HG03432 (cell line): Measurements from ENCODE around the gene MEF2D.

Experiments used
- ATAC-seq: cut with Tn5 transposase; IDR thresholded peaks from one replicate; pipeline ENCODE4 v1.9.1; 2021; ENCODE audit warnings: mild to moderate bottlenecking, moderate library complexity; ENCODE audit not compliant: unreplicated experiment

Gene MEF2D

GRCh38 chr1:156525071-156525501 lies 24.5 kb upstream of the MEF2D start:
- ATAC-seq: no peak

GRCh38 chr1:156524481-156524869 lies 23.9 kb upstream of the MEF2D start:
- ATAC-seq: no peak

DNA sequence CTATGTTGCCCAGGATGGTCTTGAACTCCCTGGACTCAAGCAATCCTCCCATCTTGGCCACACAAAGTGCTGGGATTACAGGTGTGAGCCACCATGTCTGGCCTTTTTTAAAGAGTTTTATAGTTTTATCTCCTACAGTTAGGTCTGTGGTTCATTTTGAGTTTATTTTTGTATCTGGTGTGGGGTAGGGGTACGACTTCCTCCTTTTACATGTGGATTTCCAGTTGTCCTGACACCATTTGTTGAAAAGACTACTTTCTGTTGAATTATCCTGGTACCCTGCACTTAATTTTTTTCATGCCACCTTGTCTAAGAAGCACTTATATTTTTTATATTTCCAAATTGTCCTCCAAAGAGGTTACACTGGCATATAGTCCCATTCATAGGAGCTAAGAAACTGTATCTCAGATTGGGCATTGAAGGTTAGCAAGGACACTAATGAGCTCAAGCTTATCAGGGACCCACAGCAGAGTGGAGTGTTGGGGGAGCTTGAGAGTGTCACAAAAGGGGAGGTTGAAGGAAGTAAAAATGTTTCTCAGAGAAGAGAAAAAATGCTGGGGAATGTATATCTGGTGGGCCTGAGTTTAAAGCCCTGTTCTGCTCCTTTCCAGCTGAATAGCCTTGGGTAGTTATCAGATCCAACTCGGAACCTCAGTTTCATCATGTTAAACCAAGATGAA lies 23.4 kb upstream of the MEF2D start:
- ATAC-seq: no peak

- ATAC-seq: no peak
These were observed 21.9 kb upstream of the MEF2D start for GRCh38 chr1:156522443-156522970.

DNA sequence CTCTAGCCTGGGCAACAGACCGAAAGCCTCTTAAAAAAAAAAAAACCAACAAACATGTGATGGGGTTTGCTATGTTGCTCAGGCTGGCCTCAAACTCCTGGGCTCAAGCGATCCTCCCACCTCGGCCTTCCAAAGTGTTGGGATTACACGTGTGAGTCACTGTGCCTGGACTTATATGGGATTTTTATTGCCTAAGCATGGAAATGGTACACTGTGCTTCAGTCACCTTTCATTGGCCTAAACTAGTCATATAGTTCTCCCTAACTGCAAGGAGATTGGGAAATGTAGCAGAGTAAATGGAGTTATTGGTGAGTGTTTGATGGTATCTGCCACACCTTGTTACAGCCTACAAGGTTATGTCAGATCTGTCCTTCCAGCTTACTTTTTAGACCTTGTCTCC lies 17.2 kb upstream of the MEF2D start:
- ATAC-seq: no peak

GRCh38 chr1:156516821-156517220 lies 16.2 kb upstream of the MEF2D start:
- no peak for ATAC-seq

- no peak for ATAC-seq
These were observed 15.4 kb upstream of the MEF2D start for GRCh38 chr1:156515956-156516355.

DNA sequence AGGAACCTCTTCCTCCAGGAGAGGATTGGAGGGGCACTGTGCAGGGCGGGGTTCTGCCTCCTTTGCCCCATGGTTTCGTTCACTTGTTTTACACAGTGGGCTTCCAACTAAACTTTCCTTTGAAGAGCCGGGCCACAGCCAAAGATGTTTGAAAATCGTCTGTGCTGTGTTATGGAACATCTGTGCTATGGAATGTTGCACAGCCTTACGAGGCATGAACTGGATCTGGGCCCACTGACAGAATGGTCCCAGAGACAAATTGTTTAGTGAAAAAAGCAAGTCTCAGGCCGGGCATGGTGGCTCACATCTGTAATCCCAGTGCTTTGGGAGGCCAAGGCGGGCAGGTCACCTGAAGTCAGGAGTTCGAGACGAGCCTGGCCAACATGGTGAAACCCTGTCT lies 12.6 kb upstream of the MEF2D start:
- ATAC-seq: no peak

DNA sequence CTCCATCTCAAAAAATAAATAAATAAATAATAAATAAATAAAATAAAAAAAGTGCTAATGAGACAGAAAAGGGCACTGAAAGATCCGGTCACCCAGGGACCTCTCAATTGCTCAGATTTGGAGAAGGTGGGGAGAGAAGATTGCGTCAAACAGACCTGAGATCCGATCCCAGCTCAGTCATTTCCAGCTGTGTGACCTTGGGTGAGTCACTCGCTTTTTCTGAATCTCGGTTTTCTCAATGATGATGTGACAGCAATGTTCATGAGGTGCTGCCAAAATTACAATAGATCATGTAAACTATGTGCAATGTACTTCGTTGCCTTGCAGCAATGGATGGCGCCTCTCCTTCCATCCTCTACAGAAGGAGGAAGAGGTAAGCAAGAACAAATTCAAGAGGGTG lies 11.1 kb upstream of the MEF2D start:
- no peak for ATAC-seq

- ATAC-seq: no peak
These were observed 10.1 kb upstream of the MEF2D start for GRCh38 chr1:156510709-156511108.

GRCh38 chr1:156509424-156510034 lies 9.0 kb upstream of the MEF2D start:
- no peak for ATAC-seq

- no peak for ATAC-seq
These were observed 8.3 kb upstream of the MEF2D start for GRCh38 chr1:156508955-156509234.

DNA sequence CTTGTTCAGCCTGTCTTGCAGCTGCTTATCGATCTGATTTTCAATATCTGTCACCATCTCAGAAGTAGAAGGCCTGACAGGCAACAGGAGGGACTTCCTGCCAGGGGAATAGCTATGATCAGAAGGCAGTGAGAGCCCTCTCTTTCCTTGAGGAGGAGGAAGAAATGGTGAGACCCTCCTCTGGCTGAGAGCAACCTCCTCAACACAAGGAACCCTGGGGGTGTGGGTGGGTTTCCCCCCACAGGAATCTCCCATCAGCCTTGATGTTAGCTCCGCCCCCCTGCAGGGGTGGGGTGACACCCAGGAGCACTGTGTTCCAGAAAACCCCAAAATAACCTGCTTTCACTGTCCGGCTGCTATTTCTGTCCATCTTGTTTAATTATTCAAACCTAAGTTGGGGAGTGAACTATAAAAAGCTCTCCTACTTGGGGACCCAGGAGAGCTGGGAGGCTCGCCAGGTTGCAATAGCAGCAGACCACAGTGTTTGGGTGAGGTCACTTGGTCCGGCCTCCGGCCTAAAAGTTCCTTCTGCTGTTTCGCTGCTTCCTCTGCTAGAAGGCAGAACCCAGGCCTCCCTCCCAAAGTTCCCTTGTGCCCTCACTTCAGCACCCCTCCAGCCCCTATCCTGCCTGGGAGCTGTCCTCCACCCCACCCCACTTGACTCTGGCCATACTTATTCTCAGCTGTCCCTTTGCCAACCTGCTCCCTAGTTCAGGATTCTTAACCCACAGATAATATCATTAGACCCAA lies 7.8 kb upstream of the MEF2D start:
- no peak for ATAC-seq

DNA sequence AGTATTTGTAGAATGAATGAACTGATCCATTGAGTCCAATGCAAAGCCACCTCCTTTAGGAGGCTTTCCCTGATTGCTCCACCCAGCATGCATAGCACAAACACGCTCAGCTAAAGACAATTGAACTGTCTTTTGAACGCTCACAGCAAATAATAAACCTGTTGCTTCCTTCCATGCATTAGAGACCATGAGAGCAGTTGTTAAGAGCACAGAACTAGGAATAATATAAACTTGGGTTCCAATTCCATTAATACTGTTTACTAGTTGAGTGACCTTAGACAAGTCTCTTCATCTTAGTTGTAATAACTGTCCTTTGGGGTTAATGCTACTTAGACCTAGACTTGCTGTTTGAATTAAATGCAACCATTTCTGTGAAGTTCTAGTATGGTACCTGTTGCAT lies 5.9 kb upstream of the MEF2D start:
- ATAC-seq: no peak

- no peak for ATAC-seq
These were observed 5.2 kb upstream of the MEF2D start for GRCh38 chr1:156505679-156506298.

DNA sequence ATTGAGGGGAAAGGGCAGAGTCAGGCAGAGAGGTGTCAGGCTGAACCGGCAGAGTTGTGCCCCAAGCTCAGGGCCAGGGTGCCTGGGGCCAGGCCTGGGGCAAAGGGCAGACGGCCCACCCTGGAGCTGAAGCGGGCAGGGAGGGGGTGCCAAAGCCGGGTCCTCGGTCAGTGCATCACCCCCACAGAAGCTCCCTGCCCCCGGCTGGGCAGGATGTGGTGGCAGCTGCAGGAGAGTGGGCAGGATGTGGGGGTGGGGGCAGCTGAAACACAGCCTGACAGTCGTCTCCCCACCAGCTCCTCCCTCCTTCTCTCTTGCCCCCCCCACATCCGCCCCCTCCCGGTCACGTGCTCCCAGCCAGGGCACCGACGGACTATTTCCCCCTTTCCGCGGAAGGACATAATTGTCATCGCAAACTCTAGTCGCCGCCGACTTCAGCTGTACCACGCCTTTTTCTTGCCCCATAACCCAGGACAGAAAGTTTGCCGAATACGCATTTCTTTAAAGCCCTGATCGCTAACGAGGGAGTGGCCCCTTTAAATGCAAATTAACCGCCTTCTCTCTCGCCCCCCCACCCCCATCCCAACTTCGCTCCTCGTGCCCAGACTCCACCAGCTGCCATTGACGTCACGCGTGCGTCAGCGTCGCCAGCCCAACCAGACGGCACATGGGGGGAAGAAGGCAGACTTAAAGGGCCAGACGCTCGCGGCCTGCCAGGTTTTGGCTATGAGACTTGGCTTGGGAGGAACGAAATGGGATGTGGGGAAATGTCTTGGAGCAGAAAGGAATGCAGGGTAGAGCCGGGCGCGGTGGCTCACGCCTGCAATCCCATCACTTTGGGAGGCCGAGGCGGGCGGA lies 4.5 kb upstream of the MEF2D start:
- peak; percentile 37 for ATAC-seq

DNA sequence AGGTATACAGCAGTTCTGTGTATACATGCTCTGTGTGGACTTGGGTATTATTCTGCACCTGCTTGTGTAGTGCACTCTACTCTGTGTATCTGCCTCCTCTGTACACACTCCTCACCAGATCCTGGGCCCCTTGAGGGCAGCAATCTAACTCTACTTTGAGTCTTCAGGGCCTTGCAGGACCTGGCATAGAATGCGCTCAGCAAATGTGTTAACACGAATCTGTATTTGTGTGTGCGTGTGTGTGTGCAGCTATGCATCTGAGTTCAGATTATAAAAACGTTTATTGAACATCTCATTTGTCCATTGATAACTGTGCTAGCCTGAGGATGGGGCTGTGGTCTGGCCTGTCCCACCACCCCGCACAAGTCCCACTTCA lies 3.9 kb upstream of the MEF2D start:
- ATAC-seq: no peak

GRCh38 chr1:156503698-156504437 lies 3.3 kb upstream of the MEF2D start:
- no peak for ATAC-seq

DNA sequence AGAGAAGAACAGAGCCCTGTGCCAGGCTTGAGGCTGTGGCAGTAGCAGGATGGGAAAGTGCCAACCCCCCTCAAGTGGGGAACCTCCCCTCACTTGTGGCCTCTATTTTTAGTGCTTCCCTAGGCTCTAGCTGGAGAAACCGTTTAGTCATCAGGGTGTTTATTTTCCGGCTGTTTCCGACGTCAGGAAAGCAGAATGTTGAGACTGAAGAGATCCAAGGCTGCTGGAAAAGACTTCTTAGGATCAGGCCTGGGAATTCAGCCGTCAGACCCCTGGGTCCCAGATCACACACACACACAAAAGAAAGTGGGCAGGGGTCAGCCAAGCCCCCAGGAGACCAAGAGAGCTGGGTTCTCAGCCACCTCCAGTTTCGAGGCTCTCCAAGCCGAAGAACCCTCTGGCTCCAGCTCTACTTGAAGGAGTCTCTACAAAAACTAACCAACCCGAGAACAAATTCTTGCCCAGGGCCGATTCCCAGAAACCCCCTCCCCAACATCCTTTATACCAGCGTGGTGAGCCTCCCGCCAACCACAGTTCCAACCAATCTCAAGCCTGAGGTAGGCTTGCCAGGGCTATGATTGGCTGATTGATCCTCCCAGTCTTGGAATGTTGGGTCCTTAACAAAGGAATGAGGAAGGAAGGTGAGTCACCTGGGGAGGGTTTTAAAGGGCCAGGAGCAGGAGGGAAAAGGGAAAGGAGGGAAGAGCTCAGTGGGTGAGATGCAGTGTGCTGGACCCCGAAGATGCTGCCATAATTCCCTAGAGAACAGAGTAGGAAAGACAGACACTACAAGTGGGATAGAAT lies 2.5 kb upstream of the MEF2D start:
- no peak for ATAC-seq
